GM19025 (cell line): ENCODE measurements around the gene SSNA1.

Experiments
- ATAC-seq: cut with Tn5 transposase; IDR thresholded peaks from one replicate; pipeline ENCODE4 v1.9.1; 2021; ENCODE audit warnings: mild to moderate bottlenecking, low read depth, moderate library complexity; ENCODE audit not compliant: unreplicated experiment

Gene SSNA1

GRCh38 chr9:137167277-137167746, 21.2 kb upstream of the SSNA1 start:
- ATAC-seq, result no peak

GRCh38 chr9:137167747-137168572, 20.5 kb upstream of the SSNA1 start:
- ATAC-seq, result no peak

GRCh38 chr9:137168573-137168903, 19.9 kb upstream of the SSNA1 start:
- no peak for ATAC-seq

GRCh38 chr9:137168904-137169856, 19.3 kb upstream of the SSNA1 start:
- no peak for ATAC-seq

- no peak for ATAC-seq
Observed at GRCh38 chr9:137169896-137170358, 18.5 kb upstream of the SSNA1 start, which contains the start of gene LRRC26. TSS of gene LRRC26 (minus strand) at chr9:137170051. CDS start at chr9:137169943, 108 bp downstream.

GRCh38 chr9:137170486-137171148, 17.9 kb upstream of the SSNA1 start:
- ATAC-seq, result no peak

- ATAC-seq, result no peak
Observed at GRCh38 chr9:137171149-137171900, 17.2 kb upstream of the SSNA1 start.

GRCh38 chr9:137172901-137173795, 15.3 kb upstream of the SSNA1 start:
- ATAC-seq, result no peak

GRCh38 chr9:137173796-137174664, 14.4 kb upstream of the SSNA1 start:
- no peak for ATAC-seq

- no peak for ATAC-seq
Observed at GRCh38 chr9:137174722-137175293, 13.7 kb upstream of the SSNA1 start.

- no peak for ATAC-seq
Observed at GRCh38 chr9:137175345-137175961, 13.0 kb upstream of the SSNA1 start.

- no peak for ATAC-seq
Observed at GRCh38 chr9:137176302-137177182, 11.9 kb upstream of the SSNA1 start.

- no peak for ATAC-seq
Observed at GRCh38 chr9:137178201-137178938, 10.1 kb upstream of the SSNA1 start.

GRCh38 chr9:137178939-137179630, 9.4 kb upstream of the SSNA1 start:
- ATAC-seq, result no peak

- ATAC-seq, result no peak
Observed at GRCh38 chr9:137179761-137180160, 8.7 kb upstream of the SSNA1 start.
